Measurements from ENCODE around the gene RPN1.

RPN1 gene

GRCh38 chr3:128576290-128576689, 74.3 kb downstream of the RPN1 start:
- 92% methylated on average over 10 of the region's 10 CpGs for WGBS
- Histone ChIP-seq H3K9me3 (ENCODE audit: insufficient read depth, low read depth, low read length) (peaks cover 5% of the 10 kb centered on the region; the same call in 1 of the 2 replicates), H3K36me3 (ENCODE audit: insufficient read depth, low read length) (no peaks in the 10 kb centered on the region), H3K27ac (ENCODE audit: low read depth, low read length) (no peak overlapping the region), H3K9ac (ENCODE audit: low read depth, low read length) (no peak overlapping the region), H3K4me3 (ENCODE audit: low read length) (no peak overlapping the region), H3K27me3 (ENCODE audit: insufficient read depth, low read length) (no peaks in the 10 kb centered on the region), H3K4me1 (ENCODE audit: insufficient read depth, low read length) (peaks cover 12% of the 10 kb centered on the region; the same call in 1 of the 2 replicates)

- Histone ChIP-seq H3K36me3 (ENCODE audit: insufficient read depth, low read length) (no peaks in the 10 kb centered on the region), H3K4me3 (ENCODE audit: low read length) (no peak overlapping the region), H3K27ac (ENCODE audit: low read depth, low read length) (no peak overlapping the region), H3K27me3 (ENCODE audit: insufficient read depth, low read length) (no peaks in the 10 kb centered on the region), H3K4me1 (ENCODE audit: insufficient read depth, low read length) (peaks cover 12% of the 10 kb centered on the region; the same call in 1 of the 2 replicates), H3K9ac (ENCODE audit: low read depth, low read length) (no peak overlapping the region), H3K9me3 (ENCODE audit: insufficient read depth, low read depth, low read length) (peaks cover 5% of the 10 kb centered on the region; the same call in 1 of the 2 replicates)
- 89% methylated on average over 12 of the region's 12 CpGs for WGBS
These were observed 74.8 kb downstream of the RPN1 start for GRCh38 chr3:128575777-128576176.

GRCh38 chr3:128573707-128574162, 76.9 kb downstream of the RPN1 start:
- no peak overlapping the region for H3K4me3 ChIP-seq (ENCODE audit: low read length)
- H3K27ac ChIP-seq (ENCODE audit: low read depth, low read length), result no peak overlapping the region
- peaks cover 12% of the 10 kb centered on the region for H3K4me1 ChIP-seq (ENCODE audit: insufficient read depth, low read length)
- no peaks in the 10 kb centered on the region for H3K9me3 ChIP-seq (ENCODE audit: insufficient read depth, low read depth, low read length)
- H3K9ac ChIP-seq (ENCODE audit: low read depth, low read length), result no peak overlapping the region
- WGBS, result 74% methylated on average over 14 of the region's 14 CpGs
- H3K36me3 ChIP-seq (ENCODE audit: insufficient read depth, low read length), result no peaks in the 10 kb centered on the region
- no peaks in the 10 kb centered on the region for H3K27me3 ChIP-seq (ENCODE audit: insufficient read depth, low read length)

GRCh38 chr3:128573160-128573559, 77.5 kb downstream of the RPN1 start:
- no peaks in the 10 kb centered on the region for H3K9me3 ChIP-seq (ENCODE audit: insufficient read depth, low read depth, low read length)
- H3K27me3 ChIP-seq (ENCODE audit: insufficient read depth, low read length), result no peaks in the 10 kb centered on the region
- H3K27ac ChIP-seq (ENCODE audit: low read depth, low read length), result no peak overlapping the region
- H3K4me3 ChIP-seq (ENCODE audit: low read length), result no peak overlapping the region
- peaks cover 10% of the 10 kb centered on the region for H3K4me1 ChIP-seq (ENCODE audit: insufficient read depth, low read length)
- H3K9ac ChIP-seq (ENCODE audit: low read depth, low read length), result no peak overlapping the region
- no peaks in the 10 kb centered on the region for H3K36me3 ChIP-seq (ENCODE audit: insufficient read depth, low read length)
- WGBS, result 58% methylated on average over 6 of the region's 6 CpGs

GRCh38 chr3:128572644-128573105, 77.9 kb downstream of the RPN1 start:
- Histone ChIP-seq H3K9ac (ENCODE audit: low read depth, low read length) (no peak overlapping the region), H3K36me3 (ENCODE audit: insufficient read depth, low read length) (no peaks in the 10 kb centered on the region), H3K9me3 (ENCODE audit: insufficient read depth, low read depth, low read length) (no peaks in the 10 kb centered on the region), H3K27me3 (ENCODE audit: insufficient read depth, low read length) (no peaks in the 10 kb centered on the region), H3K4me1 (ENCODE audit: insufficient read depth, low read length) (peaks cover 9% of the 10 kb centered on the region), H3K4me3 (ENCODE audit: low read length) (no peak overlapping the region), H3K27ac (ENCODE audit: low read depth, low read length) (no peak overlapping the region)
- 56% methylated on average over 5 of the region's 5 CpGs for WGBS

- WGBS, result 79% methylated on average over 13 of the region's 13 CpGs
- Histone ChIP-seq H3K4me3 (ENCODE audit: low read length) (no peak overlapping the region), H3K27me3 (ENCODE audit: insufficient read depth, low read length) (no peaks in the 10 kb centered on the region), H3K9me3 (ENCODE audit: insufficient read depth, low read depth, low read length) (no peaks in the 10 kb centered on the region), H3K36me3 (ENCODE audit: insufficient read depth, low read length) (no peaks in the 10 kb centered on the region), H3K4me1 (ENCODE audit: insufficient read depth, low read length) (peaks cover 9% of the 10 kb centered on the region), H3K27ac (ENCODE audit: low read depth, low read length) (no peak overlapping the region), H3K9ac (ENCODE audit: low read depth, low read length) (no peak overlapping the region)
These were observed 78.6 kb downstream of the RPN1 start for GRCh38 chr3:128572013-128572412.
